Endothelial cell of umbilical vein (primary cell): ENCODE results near the gene HBG2.
"Not testable (repeated sequence)": the region's sequence is repeated elsewhere in the genome, so short reads cannot be mapped to it uniquely, and the experiment has no call there.

Experiments used
- CTCF ChIP-seq, 2 donors: IDR thresholded peaks; 1 replicate in 1 of 2; 2 replicates in 1 of 2; pipeline ENCODE4 v1.5.1; 2011; ENCODE audit warnings: low read length in 2 of 2, mild to moderate bottlenecking in 2 of 2, moderate library complexity in 2 of 2, control low read depth in 1 of 2, inconsistent platforms in 1 of 2, low read depth in 1 of 2; ENCODE audit not compliant: insufficient read depth in 1 of 2; ENCODE audit errors: extremely low read depth in 1 of 2
- EZH2 ChIP-seq: IDR thresholded peaks from 2 replicates; pipeline ENCODE4 v1.6.1; 2012; ENCODE audit warnings: borderline replicate concordance, low read depth, mild to moderate bottlenecking, moderate library complexity, low read length, inconsistent platforms; ENCODE audit not compliant: severe bottlenecking
- FOS ChIP-seq: IDR thresholded peaks from 2 replicates; pipeline ENCODE4 v1.6.1; 2011; ENCODE audit warnings: mild to moderate bottlenecking, low read length, moderate library complexity, borderline replicate concordance; ENCODE audit not compliant: insufficient read depth
- GATA2 ChIP-seq: IDR thresholded peaks from 2 replicates; pipeline ENCODE4 v1.7.0; 2011; ENCODE audit warnings: low read depth, mild to moderate bottlenecking, moderate library complexity, mixed read lengths, low read length; ENCODE audit not compliant: insufficient read length, insufficient read depth
- JUN ChIP-seq: IDR thresholded peaks from 2 replicates; pipeline ENCODE4 v1.6.1; 2011; ENCODE audit warnings: borderline replicate concordance, low read depth; ENCODE audit not compliant: insufficient read length, insufficient read depth
- MAX ChIP-seq: IDR thresholded peaks from 2 replicates; pipeline ENCODE4 v1.6.1; 2011; ENCODE audit not compliant: insufficient read depth, insufficient read length
- MYC ChIP-seq: IDR thresholded peaks from one replicate; pipeline ENCODE4 v1.6.1; 2011; ENCODE audit warnings: mild to moderate bottlenecking, low read depth, low read length
- POLR2A ChIP-seq: IDR thresholded peaks from 2 replicates; pipeline ENCODE4 v1.6.1; 2012; ENCODE audit warnings: low read depth, mild to moderate bottlenecking, control low read depth, low read length
- POLR2AphosphoS5 ChIP-seq: IDR thresholded peaks from 2 replicates; pipeline ENCODE4 v1.6.1; 2012; ENCODE audit warnings: low read depth, mild to moderate bottlenecking, control low read depth, low read length, moderate library complexity; ENCODE audit not compliant: insufficient read depth

- TF ChIP-seq POLR2A; CTCF (IDR thresholded peaks at IDR 0.05; ENCODE audit: extremely low read depth in 1 of 2, insufficient read depth in 1 of 2, low read depth in 1 of 2, low read length in 2 of 2); JUN; EZH2; POLR2AphosphoS5; MAX; FOS; GATA2; MYC: not testable (repeated sequence)
Observed at GRCh38 chr11:5254646-5255413, at the start of gene HBG2.
